ENCODE measurements around the gene JAG1.

The JAG1 gene

GRCh38 chr20:10716855-10717254 is 43.1 kb upstream of the JAG1 start:
- ChIA-PET CTCF (interaction anchor here (0.6 kb wide), 1 partner anchor 17 kb away, joined by 3 read pairs; no protein-coding TSS in a partner anchor), POLR2A (ENCODE audit: low non-redundant PET) (interaction anchor here (0.7 kb wide), 1 partner anchor 33 kb away, joined by 3 read pairs; no protein-coding TSS in a partner anchor)
- no peak overlapping the region for H3K27ac ChIP-seq
- TF ChIP-seq CTCF (conservative IDR thresholded peaks at IDR 0.05; ENCODE audit: low read depth): no peak
- DNase-seq (ENCODE audit: low spot score): no peak

- TF ChIP-seq CTCF (conservative IDR thresholded peaks at IDR 0.05; ENCODE audit: low read depth): no peak
- POLR2A ChIA-PET (ENCODE audit: low non-redundant PET): no interaction called here
- no peak overlapping the region for H3K27ac ChIP-seq
- CTCF ChIA-PET: interaction anchor here (0.6 kb wide), 1 partner anchor 27 kb away, joined by 3 read pairs; no protein-coding TSS in a partner anchor
- DNase-seq (ENCODE audit: low spot score): peak; percentile 64
These were observed 41.2 kb upstream of the JAG1 start for GRCh38 chr20:10715035-10715434.

GRCh38 chr20:10714236-10714975 is 40.6 kb upstream of the JAG1 start:
- no peak for TF ChIP-seq CTCF (conservative IDR thresholded peaks at IDR 0.05; ENCODE audit: low read depth)
- ChIA-PET CTCF (interaction anchor here (0.6 kb wide), 2 partner anchors 28 to 29 kb away, joined by 3 read pairs; no protein-coding TSS in a partner anchor), POLR2A (ENCODE audit: low non-redundant PET) (no interaction called here)
- DNase-seq (ENCODE audit: low spot score): no peak
- H3K27ac ChIP-seq: no peak overlapping the region

GRCh38 chr20:10713161-10713560 is 39.4 kb upstream of the JAG1 start:
- H3K27ac ChIP-seq: no peak overlapping the region
- TF ChIP-seq CTCF (conservative IDR thresholded peaks at IDR 0.05; ENCODE audit: low read depth): no peak
- POLR2A ChIA-PET (ENCODE audit: low non-redundant PET): no interaction called here
- CTCF ChIA-PET: interaction anchor here (0.7 kb wide), 1 partner anchor 90 kb away, joined by 4 read pairs; no protein-coding TSS in a partner anchor
- DNase-seq (ENCODE audit: low spot score): no peak

- ChIA-PET POLR2A (ENCODE audit: low non-redundant PET) (no interaction called here), CTCF (no interaction called here)
- DNase-seq (ENCODE audit: low spot score): no peak
- TF ChIP-seq CTCF (conservative IDR thresholded peaks at IDR 0.05; ENCODE audit: low read depth): no peak
- no peak overlapping the region for H3K27ac ChIP-seq
These were observed 38.2 kb upstream of the JAG1 start for GRCh38 chr20:10711903-10712451.

GRCh38 chr20:10710991-10711775 is 37.4 kb upstream of the JAG1 start:
- H3K27ac ChIP-seq: no peak overlapping the region
- CTCF ChIA-PET: no interaction called here
- no peak for DNase-seq (ENCODE audit: low spot score)
- POLR2A ChIA-PET (ENCODE audit: low non-redundant PET): no interaction called here
- TF ChIP-seq CTCF (conservative IDR thresholded peaks at IDR 0.05; ENCODE audit: low read depth): no peak

Data from RWPE1 (cell line).